DOHH2 (cell line): ENCODE measurements around the gene NDNF.

Source experiments
- EZH2phosphoT487 ChIP-seq: fragments of 200-600 bp; sonication (generic); IDR thresholded peaks from 2 replicates; pipeline ENCODE4 v1.6.1; 2017; ENCODE audit warnings: borderline replicate concordance, mild to moderate bottlenecking, antibody characterized with exemption, low read length, moderate library complexity, mixed read lengths
- TF ChIP-seq, protein P1 (sequence below): fragments of 200-600 bp; sonication (generic); IDR thresholded peaks from one replicate; pipeline ENCODE4 v1.5.1; 2014; ENCODE audit warnings: antibody characterized with exemption, mild to moderate bottlenecking, low read depth, low read length; ENCODE audit not compliant: poor library complexity, severe bottlenecking

DNA sequence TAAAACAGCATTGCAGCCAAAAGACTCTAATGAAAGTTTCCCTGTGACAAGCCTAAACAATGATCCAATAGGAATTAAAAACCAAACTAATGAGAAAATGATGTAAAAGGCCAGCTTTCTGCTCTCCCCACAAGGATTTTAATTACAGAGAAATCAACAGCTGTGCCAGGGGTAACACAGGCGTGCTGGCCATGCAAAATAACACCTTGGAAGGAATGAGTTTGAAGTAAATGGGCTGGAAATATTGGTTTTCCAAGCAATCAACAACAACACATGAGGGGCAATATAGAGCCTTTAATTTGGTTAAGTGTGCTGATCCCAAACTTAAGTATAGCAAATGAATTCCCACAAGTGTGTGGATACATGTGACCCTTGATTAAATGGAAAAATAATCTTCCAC lies 56.9 kb downstream of the NDNF start:
- TF ChIP-seq, protein P1, sequence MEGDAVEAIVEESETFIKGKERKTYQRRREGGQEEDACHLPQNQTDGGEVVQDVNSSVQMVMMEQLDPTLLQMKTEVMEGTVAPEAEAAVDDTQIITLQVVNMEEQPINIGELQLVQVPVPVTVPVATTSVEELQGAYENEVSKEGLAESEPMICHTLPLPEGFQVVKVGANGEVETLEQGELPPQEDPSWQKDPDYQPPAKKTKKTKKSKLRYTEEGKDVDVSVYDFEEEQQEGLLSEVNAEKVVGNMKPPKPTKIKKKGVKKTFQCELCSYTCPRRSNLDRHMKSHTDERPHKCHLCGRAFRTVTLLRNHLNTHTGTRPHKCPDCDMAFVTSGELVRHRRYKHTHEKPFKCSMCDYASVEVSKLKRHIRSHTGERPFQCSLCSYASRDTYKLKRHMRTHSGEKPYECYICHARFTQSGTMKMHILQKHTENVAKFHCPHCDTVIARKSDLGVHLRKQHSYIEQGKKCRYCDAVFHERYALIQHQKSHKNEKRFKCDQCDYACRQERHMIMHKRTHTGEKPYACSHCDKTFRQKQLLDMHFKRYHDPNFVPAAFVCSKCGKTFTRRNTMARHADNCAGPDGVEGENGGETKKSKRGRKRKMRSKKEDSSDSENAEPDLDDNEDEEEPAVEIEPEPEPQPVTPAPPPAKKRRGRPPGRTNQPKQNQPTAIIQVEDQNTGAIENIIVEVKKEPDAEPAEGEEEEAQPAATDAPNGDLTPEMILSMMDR, result no peak
- TF ChIP-seq EZH2phosphoT487, result no peak
